ENCODE results near the gene MYF5.
A peak's percentile ranks its signal among the peaks of the same experiment; 100 is the strongest.

The MYF5 gene

GRCh38 chr12:80707830-80708258, 8.9 kb upstream of the MYF5 start:
- Histone ChIP-seq H3K4me3 (ENCODE audit: low read length) (no peak overlapping the region), H3K9me3 (ENCODE audit: control insufficient read depth, insufficient read depth, low read length) (no peaks in the 10 kb centered on the region), H3K27me3 (ENCODE audit: control insufficient read depth, insufficient read depth, low read length) (peaks cover 50% of the 10 kb centered on the region), H3K36me3 (ENCODE audit: control insufficient read depth, insufficient read depth, low read length) (no peaks in the 10 kb centered on the region), H3K27ac (ENCODE audit: low read length) (no peak overlapping the region), H3K4me1 (ENCODE audit: control insufficient read depth, insufficient read depth, low read length) (peaks cover 4% of the 10 kb centered on the region; the same call in 1 of the 2 replicates)
- WGBS (ENCODE audit: insufficient coverage, insufficient read length) = no CpG with 5 or more reads among the region's 21 CpGs
- no peak for DNase-seq (ENCODE audit: low read depth, low spot score)

GRCh38 chr12:80708259-80708974, 8.3 kb upstream of the MYF5 start:
- no peak for DNase-seq (ENCODE audit: low read depth, low spot score)
- H3K36me3 ChIP-seq (ENCODE audit: control insufficient read depth, insufficient read depth, low read length) = no peaks in the 10 kb centered on the region
- H3K4me3 ChIP-seq (ENCODE audit: low read length) = peak overlapping the region; percentile 5; the same call in 1 of the 2 replicates
- no peaks in the 10 kb centered on the region for H3K9me3 ChIP-seq (ENCODE audit: control insufficient read depth, insufficient read depth, low read length)
- no CpG with 5 or more reads among the region's 50 CpGs for WGBS (ENCODE audit: insufficient coverage, insufficient read length)
- no peak overlapping the region for H3K27ac ChIP-seq (ENCODE audit: low read length)
- H3K27me3 ChIP-seq (ENCODE audit: control insufficient read depth, insufficient read depth, low read length) = peaks cover 50% of the 10 kb centered on the region
- peaks cover 4% of the 10 kb centered on the region; the same call in 1 of the 2 replicates for H3K4me1 ChIP-seq (ENCODE audit: control insufficient read depth, insufficient read depth, low read length)

- Histone ChIP-seq H3K36me3 (ENCODE audit: control insufficient read depth, insufficient read depth, low read length) (no peaks in the 10 kb centered on the region), H3K9me3 (ENCODE audit: control insufficient read depth, insufficient read depth, low read length) (no peaks in the 10 kb centered on the region), H3K27me3 (ENCODE audit: control insufficient read depth, insufficient read depth, low read length) (peaks cover 50% of the 10 kb centered on the region), H3K4me3 (ENCODE audit: low read length) (peak overlapping the region; percentile 5; the same call in 1 of the 2 replicates), H3K27ac (ENCODE audit: low read length) (no peak overlapping the region), H3K4me1 (ENCODE audit: control insufficient read depth, insufficient read depth, low read length) (peaks cover 4% of the 10 kb centered on the region; the same call in 1 of the 2 replicates)
- WGBS (ENCODE audit: insufficient coverage, insufficient read length) = no CpG with 5 or more reads among the region's 10 CpGs
- DNase-seq (ENCODE audit: low read depth, low spot score) = no peak
Measured at GRCh38 chr12:80708975-80709328, 7.8 kb upstream of the MYF5 start.

- H3K9me3 ChIP-seq (ENCODE audit: control insufficient read depth, insufficient read depth, low read length) = no peaks in the 10 kb centered on the region
- H3K4me3 ChIP-seq (ENCODE audit: low read length) = peak overlapping the region; percentile 36; the same call in 1 of the 2 replicates
- peaks cover 50% of the 10 kb centered on the region for H3K27me3 ChIP-seq (ENCODE audit: control insufficient read depth, insufficient read depth, low read length)
- no peak overlapping the region for H3K27ac ChIP-seq (ENCODE audit: low read length)
- no peaks in the 10 kb centered on the region for H3K36me3 ChIP-seq (ENCODE audit: control insufficient read depth, insufficient read depth, low read length)
- WGBS (ENCODE audit: insufficient coverage, insufficient read length) = no CpG with 5 or more reads among the region's 20 CpGs
- H3K4me1 ChIP-seq (ENCODE audit: control insufficient read depth, insufficient read depth, low read length) = peaks cover 4% of the 10 kb centered on the region; the same call in 1 of the 2 replicates
- no peak for DNase-seq (ENCODE audit: low read depth, low spot score)
Measured at GRCh38 chr12:80709811-80710726, 6.6 kb upstream of the MYF5 start.

- H3K4me3 ChIP-seq (ENCODE audit: low read length) = no peak overlapping the region
- DNase-seq (ENCODE audit: low read depth, low spot score) = no peak
- H3K9me3 ChIP-seq (ENCODE audit: control insufficient read depth, insufficient read depth, low read length) = no peaks in the 10 kb centered on the region
- peaks cover 4% of the 10 kb centered on the region; the same call in 1 of the 2 replicates for H3K4me1 ChIP-seq (ENCODE audit: control insufficient read depth, insufficient read depth, low read length)
- no peak overlapping the region for H3K27ac ChIP-seq (ENCODE audit: low read length)
- H3K27me3 ChIP-seq (ENCODE audit: control insufficient read depth, insufficient read depth, low read length) = peaks cover 48% of the 10 kb centered on the region
- WGBS (ENCODE audit: insufficient coverage, insufficient read length) = no CpG with 5 or more reads among the region's 1 CpG
- no peaks in the 10 kb centered on the region for H3K36me3 ChIP-seq (ENCODE audit: control insufficient read depth, insufficient read depth, low read length)
Measured at GRCh38 chr12:80710727-80711449, 5.8 kb upstream of the MYF5 start.

- peaks cover 38% of the 10 kb centered on the region for H3K27me3 ChIP-seq (ENCODE audit: control insufficient read depth, insufficient read depth, low read length)
- no peak overlapping the region for H3K4me3 ChIP-seq (ENCODE audit: low read length)
Measured at GRCh38 chr12:80711866-80712265, 4.8 kb upstream of the MYF5 start.

DNA sequence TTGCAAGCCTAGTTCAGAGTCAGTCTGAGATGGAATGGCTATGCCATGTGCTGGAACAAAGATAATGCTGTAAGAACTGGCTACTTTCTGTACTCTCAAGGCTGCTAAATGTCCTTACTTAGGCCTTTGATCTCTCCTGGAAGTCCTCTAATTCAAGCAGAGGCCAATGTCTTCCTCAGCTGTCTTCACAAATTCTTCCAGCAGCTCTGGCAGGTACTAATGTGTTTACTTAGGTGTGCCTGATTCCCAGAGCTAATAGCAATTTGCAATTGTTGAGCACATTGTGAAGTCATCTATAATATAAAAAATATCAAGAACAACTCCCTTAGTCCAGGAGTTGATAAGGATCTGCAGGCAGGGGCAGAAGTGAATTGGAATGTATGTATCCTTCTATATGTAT, 3.8 kb upstream of the MYF5 start:
- H3K4me3 ChIP-seq (ENCODE audit: low read length) = no peak overlapping the region
- DNase-seq (ENCODE audit: low read depth, low spot score) = no peak
- H3K27ac ChIP-seq (ENCODE audit: low read length) = no peak overlapping the region
- H3K4me1 ChIP-seq (ENCODE audit: control insufficient read depth, insufficient read depth, low read length) = peaks cover 4% of the 10 kb centered on the region; the same call in 1 of the 2 replicates
- H3K36me3 ChIP-seq (ENCODE audit: control insufficient read depth, insufficient read depth, low read length) = no peaks in the 10 kb centered on the region
- H3K27me3 ChIP-seq (ENCODE audit: control insufficient read depth, insufficient read depth, low read length) = peaks cover 28% of the 10 kb centered on the region; the same call in 1 of the 2 replicates
- H3K9me3 ChIP-seq (ENCODE audit: control insufficient read depth, insufficient read depth, low read length) = no peaks in the 10 kb centered on the region

More at GRCh38 chr12:80711866-80712265, 4.8 kb upstream of the MYF5 start:
- H3K9me3 ChIP-seq (ENCODE audit: control insufficient read depth, insufficient read depth, low read length) = no peaks in the 10 kb centered on the region
- no CpG with 5 or more reads among the region's 1 CpG for WGBS (ENCODE audit: insufficient coverage, insufficient read length)
- H3K4me1 ChIP-seq (ENCODE audit: control insufficient read depth, insufficient read depth, low read length) = peaks cover 4% of the 10 kb centered on the region; the same call in 1 of the 2 replicates
- no peak for DNase-seq (ENCODE audit: low read depth, low spot score)
- H3K36me3 ChIP-seq (ENCODE audit: control insufficient read depth, insufficient read depth, low read length) = no peaks in the 10 kb centered on the region
- H3K27ac ChIP-seq (ENCODE audit: low read length) = no peak overlapping the region

DNA sequence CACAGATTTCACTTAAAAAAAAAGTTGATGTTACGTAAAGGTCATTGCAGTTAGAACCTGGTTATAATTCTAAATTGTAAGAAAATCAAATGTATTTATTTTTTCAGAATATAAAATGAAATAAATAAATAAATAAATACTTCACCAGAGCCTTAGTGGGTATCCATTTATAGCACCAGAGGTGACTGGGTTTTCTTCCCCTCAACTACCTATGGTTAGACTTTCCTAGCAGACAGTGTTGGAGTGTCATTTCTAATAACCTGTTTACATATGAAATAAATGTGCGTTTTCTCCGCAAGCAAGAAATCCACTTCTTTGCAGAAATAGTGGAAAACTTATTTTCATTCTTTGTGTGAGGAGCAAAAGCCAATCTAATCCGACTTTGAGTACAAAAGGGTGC, 3.3 kb upstream of the MYF5 start:
- no CpG with 5 or more reads among the region's 4 CpGs for WGBS (ENCODE audit: insufficient coverage, insufficient read length)
- no peak for DNase-seq (ENCODE audit: low read depth, low spot score)
- Histone ChIP-seq H3K27me3 (ENCODE audit: control insufficient read depth, insufficient read depth, low read length) (peaks cover 26% of the 10 kb centered on the region; the same call in 1 of the 2 replicates), H3K4me3 (ENCODE audit: low read length) (no peak overlapping the region), H3K27ac (ENCODE audit: low read length) (no peak overlapping the region), H3K9me3 (ENCODE audit: control insufficient read depth, insufficient read depth, low read length) (no peaks in the 10 kb centered on the region), H3K36me3 (ENCODE audit: control insufficient read depth, insufficient read depth, low read length) (no peaks in the 10 kb centered on the region), H3K4me1 (ENCODE audit: control insufficient read depth, insufficient read depth, low read length) (peaks cover 4% of the 10 kb centered on the region; the same call in 1 of the 2 replicates)

- WGBS (ENCODE audit: insufficient coverage, insufficient read length) = no CpG with 5 or more reads among the region's 16 CpGs
- no peak overlapping the region for H3K27ac ChIP-seq (ENCODE audit: low read length)
- H3K9me3 ChIP-seq (ENCODE audit: control insufficient read depth, insufficient read depth, low read length) = no peaks in the 10 kb centered on the region
- no peak overlapping the region; the same call in 1 of the 2 replicates for H3K4me3 ChIP-seq (ENCODE audit: low read length)
- no peak for DNase-seq (ENCODE audit: low read depth, low spot score)
- H3K27me3 ChIP-seq (ENCODE audit: control insufficient read depth, insufficient read depth, low read length) = peaks cover 20% of the 10 kb centered on the region; the same call in 1 of the 2 replicates
- no peaks in the 10 kb centered on the region for H3K36me3 ChIP-seq (ENCODE audit: control insufficient read depth, insufficient read depth, low read length)
- peaks cover 1% of the 10 kb centered on the region; the same call in 1 of the 2 replicates for H3K4me1 ChIP-seq (ENCODE audit: control insufficient read depth, insufficient read depth, low read length)
Measured at GRCh38 chr12:80714055-80714454, 2.7 kb upstream of the MYF5 start.

- Histone ChIP-seq H3K4me3 (ENCODE audit: low read length) (no peak overlapping the region), H3K36me3 (ENCODE audit: control insufficient read depth, insufficient read depth, low read length) (no peaks in the 10 kb centered on the region), H3K27ac (ENCODE audit: low read length) (no peak overlapping the region), H3K4me1 (ENCODE audit: control insufficient read depth, insufficient read depth, low read length) (peaks cover 1% of the 10 kb centered on the region; the same call in 1 of the 2 replicates), H3K9me3 (ENCODE audit: control insufficient read depth, insufficient read depth, low read length) (no peaks in the 10 kb centered on the region), H3K27me3 (ENCODE audit: control insufficient read depth, insufficient read depth, low read length) (peaks cover 13% of the 10 kb centered on the region; the same call in 1 of the 2 replicates)
- WGBS (ENCODE audit: insufficient coverage, insufficient read length) = no CpG with 5 or more reads among the region's 3 CpGs
- no peak for DNase-seq (ENCODE audit: low read depth, low spot score)
Measured at GRCh38 chr12:80714846-80715245, 1.9 kb upstream of the MYF5 start.

All from iPS DF 6.9 (cell line).